Lung (tissue), 12 donors: ENCODE results near the gene NLRP6. TPM values are rescaled to one million over a fixed set of nuclear protein-coding genes. Genes with fewer than 3 reads are reported as not detected.
A peak's percentile ranks its signal among the peaks of the same experiment; 100 is the strongest.
"Not testable (repeated sequence)": the region's sequence is repeated elsewhere in the genome, so short reads cannot be mapped to it uniquely, and the experiment has no call there.

Experiments used
- ATAC-seq: fragments of 200-7000 bp; cut with Tn5 transposase; one replicate; pipeline ENCODE4 v1.9.1; 2020; ENCODE audit warnings: moderate number of reproducible peaks; ENCODE audit not compliant: insufficient read depth, low FRiP score
- DNase-seq, 3 donors: peaks; one replicate each; pipeline ENCODE4 v3.0.0-alpha.2; 2013 to 2017
- H3K27ac ChIP-seq, 2 donors: one replicate each; pipeline ENCODE4 v1.5.1; 2013; ENCODE audit warnings: mild to moderate bottlenecking in 2 of 2, moderate library complexity in 2 of 2, control low read depth in 1 of 2, inconsistent platforms in 1 of 2, low read depth in 1 of 2, low read length in 1 of 2
- H3K27me3 ChIP-seq, 3 donors: one replicate each; pipeline ENCODE4 v1.5.1; 2013; ENCODE audit warnings: low read length in 2 of 3; ENCODE audit not compliant: control insufficient read depth in 3 of 3, insufficient read depth in 3 of 3
- H3K36me3 ChIP-seq, 4 donors: one replicate each; pipeline ENCODE4 v1.5.1; 2013; ENCODE audit warnings: low read length in 4 of 4, mild to moderate bottlenecking in 1 of 4, moderate library complexity in 1 of 4; ENCODE audit not compliant: control insufficient read depth in 4 of 4, insufficient read depth in 4 of 4
- H3K4me1 ChIP-seq, 5 donors: one replicate each; pipeline ENCODE4 v1.5.1; 2013; ENCODE audit warnings: low read length in 5 of 5, mild to moderate bottlenecking in 2 of 5, moderate library complexity in 1 of 5; ENCODE audit not compliant: control insufficient read depth in 5 of 5, insufficient read depth in 5 of 5
- H3K4me3 ChIP-seq: one replicate; pipeline ENCODE4 v1.5.1; 2013; ENCODE audit warnings: mild to moderate bottlenecking, control low read depth, moderate library complexity
- H3K9ac ChIP-seq, 2 donors: one replicate each; pipeline ENCODE4 v1.5.1; 2013; ENCODE audit warnings: low read length in 2 of 2, control low read depth in 1 of 2; ENCODE audit not compliant: insufficient read depth in 1 of 2
- H3K9me3 ChIP-seq, 4 donors: one replicate each; pipeline ENCODE4 v1.5.1; 2013; ENCODE audit warnings: low read length in 3 of 4, mild to moderate bottlenecking in 1 of 4, moderate library complexity in 1 of 4; ENCODE audit not compliant: control insufficient read depth in 4 of 4, insufficient read depth in 3 of 4
- CTCF ChIP-seq: IDR thresholded peaks from 2 replicates; pipeline ENCODE4 v1.5.1; 2012; ENCODE audit warnings: mild to moderate bottlenecking; ENCODE audit errors: control extremely low read depth, extremely low read depth
- WGBS, 2 donors: extraction: QIAGEN DNeasy Blood & Tissue Kit; methylation state at CpG; one replicate each; pipeline ENCODE4 v1.1.7; 2013; 5-methylcytosine and 5-hydroxymethylcytosine counted together
- polyA plus RNA-seq, 2 donors: library from polyadenylated mRNA; stranded (reverse); fragments of 200-250 nt; gene quantifications; one replicate each; pipeline ENCODE4 v1.2.1, GENCODE V29; 2013
- total RNA-seq, 2 donors: library from RNA; depleted of rRNA in 1 of 2; stranded (reverse); fragments of >200 nt in 1 of 2; gene quantifications; one replicate each; pipeline ENCODE4 v1.2.1, GENCODE V29; 2014 to 2021
- donor health status: control.
- donor health status: control.
- donor health status: Bipolar disorder and iron deficiency.
- donor health status: healthy.
- donor health status: DM: yes; HTN: yes; CAD: no.

The NLRP6 gene
- total and polyA plus RNA-seq, 4 donors: 0.08 to 9.6 (median 2.4) TPM

GRCh38 chr11:308740-309665 lies 30.8 kb downstream of the NLRP6 start:
- Histone ChIP-seq H3K9ac (peak overlapping the region in 1 of 2 donors; percentile 32), H3K4me1 (peaks cover 0 to 45% (median 10%) of the 10 kb centered on the region in 5 donors), H3K27ac (peak overlapping the region; percentile 61 to 65), H3K4me3 (peak overlapping the region; percentile 37)
- WGBS, 2 donors: 44 to 55% methylated on average over 21 to 24 of the region's 24 CpGs
- H3K27me3 ChIP-seq, H3K9me3 ChIP-seq, DNase-seq, H3K36me3 ChIP-seq, ATAC-seq: not testable (repeated sequence)

GRCh38 chr11:309979-310572 lies 31.9 kb downstream of the NLRP6 start:
- not testable (repeated sequence) for H3K9me3 ChIP-seq, H3K36me3 ChIP-seq, ATAC-seq, H3K27me3 ChIP-seq, DNase-seq
- Histone ChIP-seq H3K4me1 (peaks cover 0 to 54% (median 14%) of the 10 kb centered on the region in 5 donors), H3K4me3 (peak overlapping the region; percentile 35), H3K9ac (peak overlapping the region in 1 of 2 donors; percentile 42), H3K27ac (peak overlapping the region; percentile 65 to 88)
- 8 to 18% methylated on average over 5 of the region's 18 CpGs for WGBS, 2 donors

GRCh38 chr11:311013-311748 lies 33.0 kb downstream of the NLRP6 start:
- DNase-seq: not testable (repeated sequence)
- WGBS, 2 donors: 2 to 4% methylated on average over 7 to 9 of the region's 71 CpGs
- peaks cover 0 to 63% (median 15%) of the 10 kb centered on the region in 5 donors for H3K4me1 ChIP-seq

GRCh38 chr11:312092-312816 lies 34.0 kb downstream of the NLRP6 start:
- Histone ChIP-seq H3K27me3 (peaks cover 0 to 16% (median 10%) of the 10 kb centered on the region in 3 donors), H3K4me1 (peaks cover 0 to 60% (median 15%) of the 10 kb centered on the region in 5 donors), H3K4me3 (no peak overlapping the region), H3K9me3 (no peaks in the 10 kb centered on the region), H3K9ac (no peak overlapping the region), H3K36me3 (no peaks in the 10 kb centered on the region), H3K27ac (peak overlapping the region; percentile 70 to 76)
- 58 to 69% methylated on average over 14 of the region's 14 CpGs for WGBS, 2 donors
- no peak for TF ChIP-seq CTCF
- ATAC-seq (no peak), DNase-seq (no peak)

More at GRCh38 chr11:311013-311748, 33.0 kb downstream of the NLRP6 start:
- not testable (repeated sequence) for H3K4me3 ChIP-seq, H3K27ac ChIP-seq, H3K9ac ChIP-seq, H3K36me3 ChIP-seq, H3K9me3 ChIP-seq, H3K27me3 ChIP-seq
- ATAC-seq: peak; percentile 75
